RWPE2 (cell line): ENCODE measurements around the gene CEACAM1.

Experiments
- ATAC-seq: fragments of 200-7000 bp; cut with Tn5 transposase; 3 replicates; pipeline ENCODE4 v1.9.1; 2021; ENCODE audit warnings: low read depth
- DNase-seq: peaks from one replicate; pipeline ENCODE4 v3.0.0-alpha.2; 2020; ENCODE audit warnings: low spot score
- H3K27ac ChIP-seq: fragments of 450-650 bp; 2 replicates; pipeline ENCODE4 v1.5.1; 2017; ENCODE audit warnings: mild to moderate bottlenecking; ENCODE audit not compliant: poor library complexity, severe bottlenecking
- H3K27me3 ChIP-seq: fragments of 250-450 bp; sonication (Bioruptor Pico); 2 replicates; pipeline ENCODE4 v1.5.1; 2021; ENCODE audit warnings: mild to moderate bottlenecking, moderate library complexity; ENCODE audit not compliant: insufficient read depth, poor library complexity, severe bottlenecking
- H3K36me3 ChIP-seq: fragments of 250-450 bp; sonication (Bioruptor Pico); 2 replicates; pipeline ENCODE4 v1.5.1; 2020; ENCODE audit warnings: low read depth, mild to moderate bottlenecking, moderate library complexity
- H3K4me1 ChIP-seq: fragments of 250-450 bp; sonication (Bioruptor Pico); 2 replicates; pipeline ENCODE4 v1.5.1; 2021; ENCODE audit warnings: mild to moderate bottlenecking, moderate library complexity; ENCODE audit not compliant: insufficient read depth, poor library complexity, severe bottlenecking
- H3K4me3 ChIP-seq: fragments of 250-450 bp; sonication (Bioruptor Pico); 2 replicates; pipeline ENCODE4 v1.5.1; 2021; ENCODE audit warnings: mild to moderate bottlenecking, moderate library complexity; ENCODE audit not compliant: severe bottlenecking
- H3K9me3 ChIP-seq: fragments of 250-450 bp; sonication (Bioruptor Pico); 2 replicates; pipeline ENCODE4 v1.5.1; 2021; ENCODE audit warnings: mild to moderate bottlenecking, moderate library complexity; ENCODE audit not compliant: severe bottlenecking
- TF ChIP-seq, protein P1 (sequence below): fragments of 450-650 bp; IDR thresholded peaks from one replicate; pipeline ENCODE4 v1.5.1; 2017; ENCODE audit warnings: mild to moderate bottlenecking, moderate library complexity; ENCODE audit not compliant: poor library complexity, severe bottlenecking

The CEACAM1 gene

DNA sequence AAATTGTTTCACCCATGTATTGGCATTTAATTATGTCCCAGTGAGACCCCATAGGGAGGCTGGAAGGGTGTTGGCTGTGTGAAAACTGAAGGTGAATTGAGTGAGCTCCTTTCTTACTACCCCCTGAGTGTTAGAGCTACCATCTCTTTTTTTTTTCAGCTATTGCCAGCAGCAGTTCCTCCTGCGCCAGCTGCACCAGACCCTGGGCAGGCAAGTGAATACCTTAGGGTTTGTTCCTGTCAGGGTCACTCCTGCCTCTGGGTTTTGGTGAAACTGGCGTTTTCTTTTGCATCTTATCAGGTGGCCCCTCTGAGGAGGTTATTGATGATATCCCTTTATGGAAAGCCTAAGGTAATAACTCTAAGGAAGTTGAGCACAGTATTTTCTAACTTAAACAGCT is 40.9 kb upstream of the CEACAM1 start:
- no peaks in the 10 kb centered on the region for H3K4me1 ChIP-seq

DNA sequence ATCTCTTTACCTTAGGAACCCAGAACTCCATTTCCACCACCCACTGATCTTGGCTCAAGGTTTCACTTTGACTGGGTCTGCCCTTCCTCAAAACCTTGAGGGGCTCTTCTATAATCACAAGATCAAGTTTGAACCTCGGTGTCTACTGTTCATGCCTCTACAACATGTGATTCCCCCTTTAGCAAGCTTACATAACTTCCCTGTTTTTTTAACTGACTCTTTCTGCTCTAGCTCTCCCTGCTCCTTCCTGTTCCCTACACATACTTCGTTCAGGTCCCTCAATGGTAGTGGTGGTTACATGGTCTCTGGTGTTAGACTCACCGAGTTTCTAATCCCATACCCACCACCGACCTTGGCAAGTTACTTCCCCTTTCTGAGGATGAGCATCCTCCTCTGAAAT is 39.7 kb upstream of the CEACAM1 start:
- H3K27me3 ChIP-seq, result no peaks in the 10 kb centered on the region
- TF ChIP-seq, protein P1, sequence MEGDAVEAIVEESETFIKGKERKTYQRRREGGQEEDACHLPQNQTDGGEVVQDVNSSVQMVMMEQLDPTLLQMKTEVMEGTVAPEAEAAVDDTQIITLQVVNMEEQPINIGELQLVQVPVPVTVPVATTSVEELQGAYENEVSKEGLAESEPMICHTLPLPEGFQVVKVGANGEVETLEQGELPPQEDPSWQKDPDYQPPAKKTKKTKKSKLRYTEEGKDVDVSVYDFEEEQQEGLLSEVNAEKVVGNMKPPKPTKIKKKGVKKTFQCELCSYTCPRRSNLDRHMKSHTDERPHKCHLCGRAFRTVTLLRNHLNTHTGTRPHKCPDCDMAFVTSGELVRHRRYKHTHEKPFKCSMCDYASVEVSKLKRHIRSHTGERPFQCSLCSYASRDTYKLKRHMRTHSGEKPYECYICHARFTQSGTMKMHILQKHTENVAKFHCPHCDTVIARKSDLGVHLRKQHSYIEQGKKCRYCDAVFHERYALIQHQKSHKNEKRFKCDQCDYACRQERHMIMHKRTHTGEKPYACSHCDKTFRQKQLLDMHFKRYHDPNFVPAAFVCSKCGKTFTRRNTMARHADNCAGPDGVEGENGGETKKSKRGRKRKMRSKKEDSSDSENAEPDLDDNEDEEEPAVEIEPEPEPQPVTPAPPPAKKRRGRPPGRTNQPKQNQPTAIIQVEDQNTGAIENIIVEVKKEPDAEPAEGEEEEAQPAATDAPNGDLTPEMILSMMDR, result no peak
- no peak overlapping the region for H3K4me3 ChIP-seq
- no peaks in the 10 kb centered on the region for H3K36me3 ChIP-seq
- no peak for ATAC-seq
- no peak for DNase-seq
- H3K27ac ChIP-seq, result no peak overlapping the region
- no peaks in the 10 kb centered on the region for H3K9me3 ChIP-seq
- no peaks in the 10 kb centered on the region for H3K4me1 ChIP-seq

More for the DNA sequence above, 40.9 kb upstream of the CEACAM1 start:
- H3K4me3 ChIP-seq, result no peak overlapping the region
- DNase-seq (no peak), ATAC-seq (no peak)
- H3K27me3 ChIP-seq, result no peaks in the 10 kb centered on the region
- H3K36me3 ChIP-seq, result no peaks in the 10 kb centered on the region
- no peaks in the 10 kb centered on the region for H3K9me3 ChIP-seq
- TF ChIP-seq, protein P1, result no peak
- no peak overlapping the region for H3K27ac ChIP-seq

GRCh38 chr19:42567567-42567966 is 39.3 kb upstream of the CEACAM1 start:
- Histone ChIP-seq H3K9me3 (no peaks in the 10 kb centered on the region), H3K27ac (no peak overlapping the region)

GRCh38 chr19:42563352-42564210 is 35.3 kb upstream of the CEACAM1 start:
- peak; percentile 90 for ATAC-seq
- DNase-seq, result no peak
- Histone ChIP-seq H3K36me3 (no peaks in the 10 kb centered on the region), H3K27ac (no peak overlapping the region), H3K4me1 (peaks cover 3% of the 10 kb centered on the region), H3K9me3 (no peaks in the 10 kb centered on the region), H3K27me3 (no peaks in the 10 kb centered on the region), H3K4me3 (no peak overlapping the region)
- TF ChIP-seq, protein P1, result peak; percentile 82

More at GRCh38 chr19:42567567-42567966, 39.3 kb upstream of the CEACAM1 start:
- Histone ChIP-seq H3K4me3 (no peak overlapping the region), H3K36me3 (no peaks in the 10 kb centered on the region), H3K27me3 (no peaks in the 10 kb centered on the region), H3K4me1 (no peaks in the 10 kb centered on the region)
- ATAC-seq, result no peak
- DNase-seq, result no peak
- TF ChIP-seq, protein P1, result no peak

GRCh38 chr19:42561512-42561911 is 33.2 kb upstream of the CEACAM1 start:
- H3K27ac ChIP-seq, result no peak overlapping the region
- no peak overlapping the region for H3K4me3 ChIP-seq
- ATAC-seq, result no peak
- no peaks in the 10 kb centered on the region for H3K36me3 ChIP-seq
- H3K9me3 ChIP-seq, result no peaks in the 10 kb centered on the region
- peaks cover 3% of the 10 kb centered on the region for H3K4me1 ChIP-seq
- TF ChIP-seq, protein P1, result no peak
- no peak for DNase-seq
- H3K27me3 ChIP-seq, result no peaks in the 10 kb centered on the region
